Parathyroid adenoma (tissue), 2 donors: ENCODE data around the gene INHBE.
A peak's percentile ranks its signal among the peaks of the same experiment; 100 is the strongest.

ENCODE experiments used
- H2AFZ ChIP-seq: fragments of 300-600 bp; sonication (generic); one replicate; pipeline ENCODE4 v1.7.0; 2017; ENCODE audit warnings: antibody characterized with exemption, mild to moderate bottlenecking
- H3K27ac ChIP-seq: fragments of 300-600 bp; sonication (generic); one replicate; pipeline ENCODE4 v1.7.0; 2017
- H3K27me3 ChIP-seq: fragments of 300-600 bp; sonication (generic); one replicate; pipeline ENCODE4 v1.7.0; 2017; ENCODE audit warnings: low read length; ENCODE audit not compliant: control insufficient read depth, insufficient read depth
- H3K36me3 ChIP-seq: fragments of 300-600 bp; sonication (generic); one replicate; pipeline ENCODE4 v1.7.0; 2017; ENCODE audit warnings: low read length; ENCODE audit not compliant: control insufficient read depth, insufficient read depth
- H3K4me1 ChIP-seq: fragments of 300-600 bp; sonication (generic); one replicate; pipeline ENCODE4 v1.7.0; 2017; ENCODE audit warnings: control low read depth
- H3K4me2 ChIP-seq: fragments of 300-600 bp; sonication (generic); one replicate; pipeline ENCODE4 v1.7.0; 2017; ENCODE audit warnings: low read length
- H3K4me3 ChIP-seq: fragments of 300-600 bp; sonication (generic); one replicate; pipeline ENCODE4 v1.7.0; 2017; ENCODE audit warnings: low read depth, low read length
- H3K79me2 ChIP-seq: fragments of 300-600 bp; sonication (generic); one replicate; pipeline ENCODE4 v1.7.0; 2017; ENCODE audit warnings: control low read depth
- H3K9ac ChIP-seq: fragments of 300-600 bp; sonication (generic); one replicate; pipeline ENCODE4 v1.7.0; 2017; ENCODE audit warnings: mild to moderate bottlenecking
- H3K9me3 ChIP-seq: fragments of 300-600 bp; sonication (generic); one replicate; pipeline ENCODE4 v1.7.0; 2017; ENCODE audit warnings: low read length; ENCODE audit not compliant: control insufficient read depth
- CTCF ChIP-seq: fragments of 300-600 bp; sonication (generic); IDR thresholded peaks from one replicate; pipeline ENCODE4 v1.7.0; 2017; ENCODE audit warnings: antibody characterized with exemption, mild to moderate bottlenecking
- donor health status: primary hyperparathyroidism.

Gene INHBE

GRCh38 chr12:57481671-57482070 is 26.6 kb downstream of the INHBE start:
- H3K27ac ChIP-seq, result no peak overlapping the region

GRCh38 chr12:57483466-57483865 is 28.4 kb downstream of the INHBE start:
- Histone ChIP-seq H3K4me1 (no peaks in the 10 kb centered on the region), H3K9me3 (no peaks in the 10 kb centered on the region), H3K27me3 (no peaks in the 10 kb centered on the region), H2AFZ (no peak overlapping the region), H3K4me3 (no peak overlapping the region), H3K4me2 (no peak overlapping the region), H3K79me2 (peaks cover 2% of the 10 kb centered on the region), H3K9ac (no peak overlapping the region), H3K36me3 (no peaks in the 10 kb centered on the region), H3K27ac (no peak overlapping the region)
- TF ChIP-seq CTCF, result no peak

More at GRCh38 chr12:57481671-57482070, 26.6 kb downstream of the INHBE start:
- Histone ChIP-seq H2AFZ (no peak overlapping the region), H3K9me3 (no peaks in the 10 kb centered on the region), H3K9ac (no peak overlapping the region), H3K36me3 (no peaks in the 10 kb centered on the region), H3K27me3 (no peaks in the 10 kb centered on the region), H3K4me3 (no peak overlapping the region), H3K4me1 (no peaks in the 10 kb centered on the region), H3K79me2 (no peaks in the 10 kb centered on the region), H3K4me2 (no peak overlapping the region)
- TF ChIP-seq CTCF, result no peak

- peaks cover 3% of the 10 kb centered on the region for H3K4me1 ChIP-seq
- no peak for TF ChIP-seq CTCF
- H3K27me3 ChIP-seq, result no peaks in the 10 kb centered on the region
- H3K9me3 ChIP-seq, result no peaks in the 10 kb centered on the region
- no peak overlapping the region for H2AFZ ChIP-seq
- H3K79me2 ChIP-seq, result peaks cover 8% of the 10 kb centered on the region
- H3K9ac ChIP-seq, result no peak overlapping the region
- no peak overlapping the region for H3K4me3 ChIP-seq
- no peaks in the 10 kb centered on the region for H3K36me3 ChIP-seq
- H3K4me2 ChIP-seq, result no peak overlapping the region
- no peak overlapping the region for H3K27ac ChIP-seq
Observed at GRCh38 chr12:57485695-57486094, 30.6 kb downstream of the INHBE start.

DNA sequence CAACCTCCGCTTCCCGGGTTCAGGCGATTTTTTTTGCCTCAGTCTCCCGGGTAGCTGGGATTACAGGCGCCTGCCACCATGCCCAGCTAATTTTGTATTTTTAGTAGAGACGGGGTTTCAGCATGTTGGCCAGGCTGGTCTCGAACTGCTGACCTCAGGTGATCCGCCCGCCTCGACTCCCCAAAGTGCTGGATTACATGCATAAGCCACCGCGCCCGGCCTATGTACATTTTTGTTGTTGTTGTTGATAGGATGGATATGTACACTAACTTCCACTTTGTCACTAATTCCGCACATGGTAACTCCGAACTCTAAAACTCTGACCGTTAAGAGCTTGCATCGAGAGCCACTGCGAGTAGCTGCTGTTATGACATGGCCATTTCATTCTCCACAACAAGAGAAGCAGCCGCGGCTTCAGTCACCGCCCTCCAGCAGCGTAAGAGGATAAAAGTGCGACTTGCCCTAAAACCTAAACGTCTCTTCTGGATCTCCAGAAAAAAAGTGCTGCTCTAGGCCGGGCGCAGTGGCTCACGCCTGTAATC is 32.0 kb downstream of the INHBE start:
- Histone ChIP-seq H3K79me2 (peaks cover 8% of the 10 kb centered on the region), H3K4me1 (peaks cover 3% of the 10 kb centered on the region), H3K9me3 (no peaks in the 10 kb centered on the region), H3K9ac (no peak overlapping the region), H3K27ac (no peak overlapping the region), H3K27me3 (no peaks in the 10 kb centered on the region), H2AFZ (peak overlapping the region; percentile 79), H3K4me3 (peak overlapping the region; percentile 89), H3K4me2 (peak overlapping the region; percentile 52), H3K36me3 (no peaks in the 10 kb centered on the region)
- TF ChIP-seq CTCF, result no peak
